ENCODE data around the gene HPSE2.
A peak's percentile ranks its signal among the peaks of the same experiment; 100 is the strongest.

Gene HPSE2

DNA sequence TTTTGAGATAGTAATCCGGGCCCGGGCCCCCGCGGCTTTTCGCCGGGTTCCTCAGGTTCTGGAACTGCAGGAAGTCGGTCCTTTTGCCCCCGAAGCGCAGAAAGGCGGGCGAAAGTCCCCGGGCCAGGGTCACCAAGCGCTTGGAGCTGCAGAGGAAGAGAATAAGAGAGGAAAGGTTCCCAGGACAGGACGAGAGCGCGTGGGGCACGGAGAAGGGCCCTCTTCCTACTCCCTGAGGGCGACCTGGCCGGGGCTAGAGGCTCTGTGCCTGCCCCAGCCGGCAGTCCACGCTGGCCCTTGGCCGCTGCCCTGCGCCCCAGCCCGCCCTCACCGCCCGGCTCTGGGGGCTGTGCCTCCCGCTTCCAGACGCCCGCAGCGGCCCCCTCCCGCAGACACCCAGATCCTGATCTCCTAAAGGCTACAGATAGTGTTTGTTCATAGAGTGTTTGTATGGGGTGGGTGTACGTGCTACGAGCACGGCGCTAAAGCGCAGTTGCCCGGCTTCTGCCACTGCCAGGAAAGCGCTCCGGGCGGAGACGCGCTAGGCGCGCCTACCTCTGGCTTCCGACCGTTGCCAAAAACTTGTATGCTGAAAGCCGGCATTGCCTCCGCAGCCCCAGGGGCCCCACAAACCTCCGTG lies 3.2 kb downstream of the HPSE2 start:
- Histone ChIP-seq H3K9me3 (ENCODE audit: control extremely low read depth in 1 of 5, control insufficient read depth in 4 of 5, insufficient read depth in 2 of 5, low read depth in 1 of 5, low read length in 4 of 5) (peaks cover 0 to 13% (median 0%) of the 10 kb centered on the region in 5 experiments), H3K4me3 (ENCODE audit: control insufficient read depth in 1 of 7, extremely low read depth in 1 of 7, insufficient read depth in 4 of 7, low read depth in 2 of 7, low read length in 6 of 7) (peak overlapping the region in 4 of 7 experiments; percentile 4 to 52 (median 22)), H3K36me3 (ENCODE audit: control insufficient read depth in 4 of 4, insufficient read depth in 4 of 4, low read length in 3 of 4) (no peaks in the 10 kb centered on the region), H3K27me3 (replicated peaks in 2 of 5; ENCODE audit: control insufficient read depth in 4 of 5, insufficient read depth in 5 of 5, low read length in 4 of 5) (peaks cover 47 to 97% (median 63%) of the 10 kb centered on the region in 5 experiments), H3K27ac (ENCODE audit: insufficient read depth in 1 of 2, low read depth in 1 of 2, low read length in 2 of 2, poor library complexity in 1 of 2, severe bottlenecking in 2 of 2) (no peak overlapping the region), H3K4me1 (ENCODE audit: control extremely low read depth in 1 of 4, control insufficient read depth in 4 of 4, insufficient read depth in 4 of 4, low read length in 3 of 4) (peaks cover 0 to 41% (median 25%) of the 10 kb centered on the region in 4 experiments)
- DNase-seq = peak in 2 of 3 donors; percentile 32 to 45
- 2% methylated on average over 35 of the region's 49 CpGs for WGBS (ENCODE audit: insufficient coverage)
- CTCF ChIA-PET = no interaction called here
- POLR2A ChIA-PET = no interaction called here

DNA sequence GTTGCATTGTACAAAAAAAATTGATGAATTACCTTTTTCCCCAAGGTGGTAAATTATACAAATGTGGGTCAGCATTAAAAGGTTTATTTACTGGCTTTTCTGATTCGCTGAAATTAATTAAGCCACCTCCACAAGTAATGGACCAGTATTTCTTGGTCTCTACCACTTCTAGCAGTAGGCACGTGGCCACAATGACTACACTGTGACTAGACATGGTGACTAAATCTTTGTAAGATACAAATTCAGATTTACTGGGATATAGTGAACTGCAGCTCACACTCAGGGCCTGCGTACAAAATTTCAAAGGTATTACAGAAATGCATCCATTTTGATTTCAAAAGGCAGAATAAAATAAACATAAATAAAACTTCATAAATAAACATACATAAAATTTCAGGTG lies 10.9 kb downstream of the HPSE2 start:
- ChIA-PET CTCF (no interaction called here), POLR2A (no interaction called here)
- no peaks in the 10 kb centered on the region for H3K4me1 ChIP-seq (ENCODE audit: control extremely low read depth in 1 of 4, control insufficient read depth in 4 of 4, insufficient read depth in 4 of 4, low read length in 3 of 4)
- H3K36me3 ChIP-seq (ENCODE audit: control insufficient read depth in 4 of 4, insufficient read depth in 4 of 4, low read length in 3 of 4) = no peaks in the 10 kb centered on the region
- H3K9me3 ChIP-seq (ENCODE audit: control extremely low read depth in 1 of 5, control insufficient read depth in 4 of 5, insufficient read depth in 2 of 5, low read depth in 1 of 5, low read length in 4 of 5) = peaks cover 0 to 1% (median 0%) of the 10 kb centered on the region in 5 experiments
- H3K4me3 ChIP-seq (ENCODE audit: control insufficient read depth in 1 of 7, extremely low read depth in 1 of 7, insufficient read depth in 4 of 7, low read depth in 2 of 7, low read length in 6 of 7) = no peak overlapping the region
- no peak overlapping the region for H3K27ac ChIP-seq (ENCODE audit: insufficient read depth in 1 of 2, low read depth in 1 of 2, low read length in 2 of 2, poor library complexity in 1 of 2, severe bottlenecking in 2 of 2)
- 100% methylated on average over 1 of the region's 3 CpGs for WGBS (ENCODE audit: insufficient coverage)
- no peak for DNase-seq
- H3K27me3 ChIP-seq (replicated peaks in 2 of 5; ENCODE audit: control insufficient read depth in 4 of 5, insufficient read depth in 5 of 5, low read length in 4 of 5) = peaks cover 9 to 30% (median 13%) of the 10 kb centered on the region in 5 experiments

DNA sequence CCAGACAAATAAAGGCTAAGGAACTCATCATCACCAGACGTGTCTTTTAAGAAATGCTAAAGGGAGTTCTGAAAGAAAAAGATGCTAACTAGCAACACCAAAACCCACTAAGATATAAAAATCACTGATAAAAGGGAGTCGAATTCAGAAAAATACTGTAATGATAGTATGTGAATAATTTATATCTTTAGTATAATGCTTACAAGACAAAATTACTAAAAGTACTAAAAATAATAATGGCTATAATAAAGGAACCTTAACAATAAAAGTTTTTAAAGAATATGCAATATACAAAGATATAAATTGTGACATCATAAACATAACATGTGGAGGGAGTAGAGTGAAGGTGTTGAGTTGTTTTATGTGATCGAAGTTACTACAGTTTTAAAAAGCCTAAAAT lies 28.3 kb downstream of the HPSE2 start:
- no peaks in the 10 kb centered on the region for H3K36me3 ChIP-seq (ENCODE audit: control insufficient read depth in 4 of 4, insufficient read depth in 4 of 4, low read length in 3 of 4)
- ChIA-PET CTCF (no interaction called here), POLR2A (no interaction called here)
- no peak for DNase-seq
- H3K4me1 ChIP-seq (ENCODE audit: control extremely low read depth in 1 of 4, control insufficient read depth in 4 of 4, insufficient read depth in 4 of 4, low read length in 3 of 4) = no peaks in the 10 kb centered on the region
- no peak overlapping the region for H3K4me3 ChIP-seq (ENCODE audit: control insufficient read depth in 1 of 7, extremely low read depth in 1 of 7, insufficient read depth in 4 of 7, low read depth in 2 of 7, low read length in 6 of 7)
- no peak overlapping the region for H3K27ac ChIP-seq (ENCODE audit: insufficient read depth in 1 of 2, low read depth in 1 of 2, low read length in 2 of 2, poor library complexity in 1 of 2, severe bottlenecking in 2 of 2)
- no CpG with 5 or more reads among the region's 3 CpGs for WGBS (ENCODE audit: insufficient coverage)
- H3K9me3 ChIP-seq (ENCODE audit: control extremely low read depth in 1 of 5, control insufficient read depth in 4 of 5, insufficient read depth in 2 of 5, low read depth in 1 of 5, low read length in 4 of 5) = peaks cover 0 to 9% (median 0%) of the 10 kb centered on the region in 5 experiments
- H3K27me3 ChIP-seq (replicated peaks in 2 of 5; ENCODE audit: control insufficient read depth in 4 of 5, insufficient read depth in 5 of 5, low read length in 4 of 5) = no peaks in the 10 kb centered on the region

DNA sequence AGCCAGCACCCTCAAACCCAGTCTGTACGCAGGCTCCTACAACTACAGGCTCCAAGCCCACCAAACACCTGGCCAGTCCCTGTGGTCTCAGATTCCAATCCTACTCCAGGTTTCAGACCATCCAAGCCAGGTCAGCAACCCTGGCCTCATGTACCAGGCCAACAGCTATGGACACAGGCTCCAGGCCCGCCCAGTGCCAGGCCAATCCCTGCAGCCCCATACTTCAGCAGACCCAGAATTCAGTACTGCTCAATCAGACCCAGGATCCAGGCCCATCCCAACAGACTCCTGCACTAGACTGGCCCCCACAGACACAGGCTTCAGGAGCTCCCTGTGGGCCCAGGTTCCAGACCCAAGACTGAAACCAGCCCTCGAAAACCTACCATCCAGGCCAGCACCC lies 32.3 kb downstream of the HPSE2 start:
- WGBS (ENCODE audit: insufficient coverage) = 97% methylated on average over 3 of the region's 3 CpGs
- H3K27ac ChIP-seq (ENCODE audit: insufficient read depth in 1 of 2, low read depth in 1 of 2, low read length in 2 of 2, poor library complexity in 1 of 2, severe bottlenecking in 2 of 2) = no peak overlapping the region
- no peaks in the 10 kb centered on the region for H3K4me1 ChIP-seq (ENCODE audit: control extremely low read depth in 1 of 4, control insufficient read depth in 4 of 4, insufficient read depth in 4 of 4, low read length in 3 of 4)
- H3K9me3 ChIP-seq (ENCODE audit: control extremely low read depth in 1 of 5, control insufficient read depth in 4 of 5, insufficient read depth in 2 of 5, low read depth in 1 of 5, low read length in 4 of 5) = peaks cover 0 to 9% (median 0%) of the 10 kb centered on the region in 5 experiments
- ChIA-PET CTCF (no interaction called here), POLR2A (interaction anchor here (0.5 kb wide), 1 partner anchor 19 kb away, joined by 5 read pairs; no protein-coding TSS in a partner anchor)
- no peaks in the 10 kb centered on the region for H3K27me3 ChIP-seq (replicated peaks in 2 of 5; ENCODE audit: control insufficient read depth in 4 of 5, insufficient read depth in 5 of 5, low read length in 4 of 5)
- no peak for DNase-seq
- no peaks in the 10 kb centered on the region for H3K36me3 ChIP-seq (ENCODE audit: control insufficient read depth in 4 of 4, insufficient read depth in 4 of 4, low read length in 3 of 4)
- no peak overlapping the region for H3K4me3 ChIP-seq (ENCODE audit: control insufficient read depth in 1 of 7, extremely low read depth in 1 of 7, insufficient read depth in 4 of 7, low read depth in 2 of 7, low read length in 6 of 7)

DNA sequence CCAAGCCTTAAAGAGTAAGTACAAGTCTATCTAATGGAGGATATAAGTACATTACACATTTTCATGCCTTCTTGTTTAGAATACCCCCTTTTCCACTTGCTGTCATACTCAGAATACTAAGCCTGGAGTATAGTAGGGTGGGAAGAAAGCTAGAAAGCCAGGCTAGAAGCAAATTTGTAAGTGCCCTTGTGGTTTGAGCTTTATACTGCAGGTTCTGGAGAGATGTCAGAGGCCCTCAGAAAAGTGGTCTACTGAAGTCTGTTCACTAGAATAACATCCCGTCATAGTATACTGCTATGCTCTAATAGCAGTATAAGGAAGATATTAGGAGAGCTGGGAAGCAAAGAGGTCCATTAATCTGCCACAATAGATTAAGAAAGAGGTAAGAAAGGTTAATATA lies 62.7 kb downstream of the HPSE2 start:
- H3K4me3 ChIP-seq (ENCODE audit: control insufficient read depth in 1 of 7, extremely low read depth in 1 of 7, insufficient read depth in 4 of 7, low read depth in 2 of 7, low read length in 6 of 7) = no peak overlapping the region
- no CpG with 5 or more reads among the region's 1 CpG for WGBS (ENCODE audit: insufficient coverage)
- ChIA-PET CTCF (interaction anchor here (0.9 to 1.0 kb wide), 2 partner anchors 16 to 705 kb away, joined by 4 read pairs; no protein-coding TSS in a partner anchor), POLR2A (no interaction called here)
- H3K9me3 ChIP-seq (ENCODE audit: control extremely low read depth in 1 of 5, control insufficient read depth in 4 of 5, insufficient read depth in 2 of 5, low read depth in 1 of 5, low read length in 4 of 5) = no peaks in the 10 kb centered on the region
- DNase-seq = no peak
- H3K27ac ChIP-seq (ENCODE audit: insufficient read depth in 1 of 2, low read depth in 1 of 2, low read length in 2 of 2, poor library complexity in 1 of 2, severe bottlenecking in 2 of 2) = no peak overlapping the region
- no peaks in the 10 kb centered on the region for H3K4me1 ChIP-seq (ENCODE audit: control extremely low read depth in 1 of 4, control insufficient read depth in 4 of 4, insufficient read depth in 4 of 4, low read length in 3 of 4)
- H3K36me3 ChIP-seq (ENCODE audit: control insufficient read depth in 4 of 4, insufficient read depth in 4 of 4, low read length in 3 of 4) = no peaks in the 10 kb centered on the region
- peaks cover 0 to 2% (median 0%) of the 10 kb centered on the region in 5 experiments for H3K27me3 ChIP-seq (replicated peaks in 2 of 5; ENCODE audit: control insufficient read depth in 4 of 5, insufficient read depth in 5 of 5, low read length in 4 of 5)

DNA sequence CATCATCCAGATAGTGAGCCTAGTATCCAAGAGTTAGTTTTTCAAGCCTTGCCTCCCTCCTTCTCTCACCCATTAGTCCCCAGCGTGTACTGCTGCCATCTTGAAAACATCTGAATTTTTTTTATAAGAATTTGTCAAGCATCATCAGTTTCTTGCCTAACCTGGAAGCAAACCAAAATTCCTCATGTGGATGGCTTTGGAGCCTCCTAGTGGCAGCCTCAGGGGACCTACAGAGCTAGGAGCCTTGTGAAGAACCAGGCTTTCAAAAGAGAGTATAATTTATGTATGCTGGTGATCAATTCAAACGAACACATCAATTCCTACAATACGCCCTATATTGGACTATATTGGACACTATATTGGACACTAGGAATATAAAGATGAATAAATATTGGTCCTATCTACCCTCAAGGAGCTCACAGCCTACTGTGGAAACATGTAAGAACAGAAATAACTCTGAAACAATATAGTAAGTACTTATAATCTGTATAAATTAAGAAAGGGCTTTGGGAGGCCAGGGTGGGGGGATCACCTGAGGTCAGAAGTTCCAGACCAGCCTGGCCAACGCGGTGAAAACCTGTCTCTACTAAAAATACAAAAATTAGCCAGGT lies 63.4 kb downstream of the HPSE2 start:
- H3K36me3 ChIP-seq (ENCODE audit: control insufficient read depth in 4 of 4, insufficient read depth in 4 of 4, low read length in 3 of 4) = no peaks in the 10 kb centered on the region
- no peaks in the 10 kb centered on the region for H3K9me3 ChIP-seq (ENCODE audit: control extremely low read depth in 1 of 5, control insufficient read depth in 4 of 5, insufficient read depth in 2 of 5, low read depth in 1 of 5, low read length in 4 of 5)
- DNase-seq = peak; percentile 40 to 69 (median 61)
- no peaks in the 10 kb centered on the region for H3K4me1 ChIP-seq (ENCODE audit: control extremely low read depth in 1 of 4, control insufficient read depth in 4 of 4, insufficient read depth in 4 of 4, low read length in 3 of 4)
- CTCF ChIA-PET = interaction anchor here (0.9 to 1.0 kb wide), 2 partner anchors 16 to 705 kb away, joined by 4 read pairs; no protein-coding TSS in a partner anchor
- peaks cover 0 to 2% (median 0%) of the 10 kb centered on the region in 5 experiments for H3K27me3 ChIP-seq (replicated peaks in 2 of 5; ENCODE audit: control insufficient read depth in 4 of 5, insufficient read depth in 5 of 5, low read length in 4 of 5)
- WGBS (ENCODE audit: insufficient coverage) = 20% methylated on average over 2 of the region's 5 CpGs
- POLR2A ChIA-PET = no interaction called here
- no peak overlapping the region for H3K4me3 ChIP-seq (ENCODE audit: control insufficient read depth in 1 of 7, extremely low read depth in 1 of 7, insufficient read depth in 4 of 7, low read depth in 2 of 7, low read length in 6 of 7)
- no peak overlapping the region for H3K27ac ChIP-seq (ENCODE audit: insufficient read depth in 1 of 2, low read depth in 1 of 2, low read length in 2 of 2, poor library complexity in 1 of 2, severe bottlenecking in 2 of 2)

DNA sequence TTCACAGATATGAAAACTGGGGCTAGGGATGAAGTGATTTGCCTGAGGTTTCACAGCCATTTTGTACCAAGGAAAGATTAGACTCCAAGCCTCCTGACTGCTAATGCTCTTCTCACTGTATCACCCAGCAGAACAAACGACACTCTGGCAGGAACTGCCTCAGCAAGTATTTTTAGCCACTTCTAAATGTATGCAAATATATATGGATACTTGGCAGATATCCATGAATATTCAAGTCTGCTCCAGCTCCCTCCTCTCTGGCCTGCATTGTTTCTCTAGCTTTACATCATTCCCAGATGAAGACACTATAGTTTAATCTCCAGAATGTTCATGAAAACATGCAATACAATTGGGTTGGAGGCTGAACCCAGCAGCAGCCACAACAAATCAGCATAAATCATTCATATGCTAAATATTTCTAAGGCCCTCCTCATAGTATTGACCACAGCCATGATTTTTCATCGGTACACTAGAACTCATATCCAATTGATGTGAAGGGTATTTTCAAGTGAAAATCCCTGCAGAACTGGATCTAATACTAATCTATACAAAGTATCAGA lies 65.5 kb downstream of the HPSE2 start:
- Histone ChIP-seq H3K27me3 (replicated peaks in 2 of 5; ENCODE audit: control insufficient read depth in 4 of 5, insufficient read depth in 5 of 5, low read length in 4 of 5) (no peaks in the 10 kb centered on the region), H3K9me3 (ENCODE audit: control extremely low read depth in 1 of 5, control insufficient read depth in 4 of 5, insufficient read depth in 2 of 5, low read depth in 1 of 5, low read length in 4 of 5) (no peaks in the 10 kb centered on the region), H3K36me3 (ENCODE audit: control insufficient read depth in 4 of 4, insufficient read depth in 4 of 4, low read length in 3 of 4) (no peaks in the 10 kb centered on the region), H3K4me1 (ENCODE audit: control extremely low read depth in 1 of 4, control insufficient read depth in 4 of 4, insufficient read depth in 4 of 4, low read length in 3 of 4) (no peaks in the 10 kb centered on the region), H3K4me3 (ENCODE audit: control insufficient read depth in 1 of 7, extremely low read depth in 1 of 7, insufficient read depth in 4 of 7, low read depth in 2 of 7, low read length in 6 of 7) (no peak overlapping the region), H3K27ac (ENCODE audit: insufficient read depth in 1 of 2, low read depth in 1 of 2, low read length in 2 of 2, poor library complexity in 1 of 2, severe bottlenecking in 2 of 2) (no peak overlapping the region)
- WGBS (ENCODE audit: insufficient coverage) = no CpG with 5 or more reads among the region's 2 CpGs
- POLR2A ChIA-PET = no interaction called here
- no peak for DNase-seq
- CTCF ChIA-PET = interaction anchor here (1.1 to 1.4 kb wide), 2 partner anchors 10 to 307 kb away, joined by 3 to 5 read pairs; no protein-coding TSS in a partner anchor
